Measurements from ENCODE around the gene SFMBT2.

The SFMBT2 gene

GRCh38 chr10:7340179-7340874, 70.5 kb downstream of the SFMBT2 start:
- DNase-seq, result no peak
- Histone ChIP-seq H3K18ac (ENCODE audit: low read length) (no peak overlapping the region), H3K79me2 (ENCODE audit: control insufficient read depth, insufficient read depth, low read length, poor library complexity) (no peaks in the 10 kb centered on the region), H2AK5ac (ENCODE audit: low read length) (no peak overlapping the region), H2AFZ (ENCODE audit: insufficient read depth, low read length, poor library complexity) (no peak overlapping the region), H3K4ac (ENCODE audit: low read depth, low read length) (no peak overlapping the region), H3K4me3 (ENCODE audit: low read depth, low read length) (no peak overlapping the region), H2BK120ac (ENCODE audit: insufficient read depth, low read length, poor library complexity) (no peak overlapping the region), H4K12ac (ENCODE audit: low read depth, low read length) (no peak overlapping the region), H3K27me3 (ENCODE audit: insufficient read depth, low read length) (no peaks in the 10 kb centered on the region), H3K23ac (ENCODE audit: low read length) (no peak overlapping the region), H3K4me1 (ENCODE audit: control insufficient read depth in 1 of 2, insufficient read depth in 2 of 2, low read length in 2 of 2) (no peaks in the 10 kb centered on the region), H3K27ac (ENCODE audit: low read depth, low read length) (no peak overlapping the region), H4K8ac (ENCODE audit: low read depth, low read length) (no peak overlapping the region), H2BK12ac (ENCODE audit: low read length) (no peak overlapping the region), H3K4me2 (ENCODE audit: low read length) (no peak overlapping the region), H3K9ac (ENCODE audit: low read length) (no peak overlapping the region), H4K91ac (ENCODE audit: low read depth, low read length) (no peak overlapping the region), H2BK5ac (ENCODE audit: low read depth, low read length, poor library complexity) (no peak overlapping the region), H3K36me3 (ENCODE audit: control insufficient read depth in 1 of 2, insufficient read depth in 2 of 2, low read length in 2 of 2) (no peaks in the 10 kb centered on the region), H3K9me3 (ENCODE audit: insufficient read depth, low read depth, low read length) (no peaks in the 10 kb centered on the region), H3K14ac (ENCODE audit: low read length) (no peak overlapping the region), H3K79me1 (ENCODE audit: low read length) (no peaks in the 10 kb centered on the region)
- no CpG with 5 or more reads among the region's 10 CpGs for WGBS (ENCODE audit: extremely low coverage, insufficient coverage, insufficient read length)

DNA sequence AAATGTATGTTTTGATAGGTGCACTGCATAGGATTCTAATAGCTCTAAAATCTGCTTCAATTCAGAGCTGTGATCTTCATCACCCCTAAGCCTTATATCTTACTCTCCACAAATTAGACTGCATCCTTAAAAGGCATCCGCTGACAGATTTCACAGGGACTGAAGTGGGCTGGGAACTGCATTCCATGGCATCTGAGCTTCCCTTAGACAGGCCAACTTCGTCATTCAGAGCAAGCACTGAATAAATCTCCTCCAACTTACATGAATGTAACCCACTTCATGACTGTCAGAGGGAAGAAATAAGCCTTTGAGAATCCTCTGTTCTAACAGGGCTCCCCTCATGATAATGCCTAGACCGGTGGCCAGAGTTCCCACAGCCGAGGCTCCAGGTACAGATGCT, 71.3 kb downstream of the SFMBT2 start:
- Histone ChIP-seq H2BK120ac (ENCODE audit: insufficient read depth, low read length, poor library complexity) (no peak overlapping the region), H2AK5ac (ENCODE audit: low read length) (no peak overlapping the region), H2BK12ac (ENCODE audit: low read length) (no peak overlapping the region), H3K27me3 (ENCODE audit: insufficient read depth, low read length) (no peaks in the 10 kb centered on the region), H3K23ac (ENCODE audit: low read length) (no peak overlapping the region), H3K9ac (ENCODE audit: low read length) (no peak overlapping the region), H3K4me2 (ENCODE audit: low read length) (no peak overlapping the region), H3K14ac (ENCODE audit: low read length) (no peak overlapping the region), H2BK5ac (ENCODE audit: low read depth, low read length, poor library complexity) (no peak overlapping the region), H3K27ac (ENCODE audit: low read depth, low read length) (no peak overlapping the region), H3K4ac (ENCODE audit: low read depth, low read length) (no peak overlapping the region), H3K4me3 (ENCODE audit: low read depth, low read length) (no peak overlapping the region), H3K79me2 (ENCODE audit: control insufficient read depth, insufficient read depth, low read length, poor library complexity) (no peaks in the 10 kb centered on the region), H3K4me1 (ENCODE audit: control insufficient read depth in 1 of 2, insufficient read depth in 2 of 2, low read length in 2 of 2) (no peaks in the 10 kb centered on the region), H4K8ac (ENCODE audit: low read depth, low read length) (no peak overlapping the region), H3K18ac (ENCODE audit: low read length) (no peak overlapping the region), H2AFZ (ENCODE audit: insufficient read depth, low read length, poor library complexity) (no peak overlapping the region), H3K36me3 (ENCODE audit: control insufficient read depth in 1 of 2, insufficient read depth in 2 of 2, low read length in 2 of 2) (no peaks in the 10 kb centered on the region), H4K91ac (ENCODE audit: low read depth, low read length) (no peak overlapping the region), H3K9me3 (ENCODE audit: insufficient read depth, low read depth, low read length) (no peaks in the 10 kb centered on the region), H3K79me1 (ENCODE audit: low read length) (no peaks in the 10 kb centered on the region), H4K12ac (ENCODE audit: low read depth, low read length) (no peak overlapping the region)
- no CpG with 5 or more reads among the region's 4 CpGs for WGBS (ENCODE audit: extremely low coverage, insufficient coverage, insufficient read length)
- DNase-seq, result no peak

GRCh38 chr10:7338469-7338868, 72.4 kb downstream of the SFMBT2 start:
- Histone ChIP-seq H3K9me3 (ENCODE audit: insufficient read depth, low read depth, low read length) (no peaks in the 10 kb centered on the region), H3K4ac (ENCODE audit: low read depth, low read length) (no peak overlapping the region), H4K91ac (ENCODE audit: low read depth, low read length) (no peak overlapping the region), H3K36me3 (ENCODE audit: control insufficient read depth in 1 of 2, insufficient read depth in 2 of 2, low read length in 2 of 2) (no peaks in the 10 kb centered on the region), H3K14ac (ENCODE audit: low read length) (no peak overlapping the region), H3K4me3 (ENCODE audit: low read depth, low read length) (no peak overlapping the region), H2BK12ac (ENCODE audit: low read length) (no peak overlapping the region), H3K18ac (ENCODE audit: low read length) (no peak overlapping the region), H3K4me1 (ENCODE audit: control insufficient read depth in 1 of 2, insufficient read depth in 2 of 2, low read length in 2 of 2) (no peaks in the 10 kb centered on the region), H3K23ac (ENCODE audit: low read length) (no peak overlapping the region), H3K4me2 (ENCODE audit: low read length) (no peak overlapping the region), H2BK5ac (ENCODE audit: low read depth, low read length, poor library complexity) (no peak overlapping the region), H4K8ac (ENCODE audit: low read depth, low read length) (no peak overlapping the region), H2AK5ac (ENCODE audit: low read length) (no peak overlapping the region), H3K79me2 (ENCODE audit: control insufficient read depth, insufficient read depth, low read length, poor library complexity) (no peaks in the 10 kb centered on the region), H3K9ac (ENCODE audit: low read length) (no peak overlapping the region), H3K79me1 (ENCODE audit: low read length) (no peaks in the 10 kb centered on the region), H2AFZ (ENCODE audit: insufficient read depth, low read length, poor library complexity) (no peak overlapping the region), H3K27ac (ENCODE audit: low read depth, low read length) (no peak overlapping the region), H4K12ac (ENCODE audit: low read depth, low read length) (no peak overlapping the region), H2BK120ac (ENCODE audit: insufficient read depth, low read length, poor library complexity) (no peak overlapping the region), H3K27me3 (ENCODE audit: insufficient read depth, low read length) (no peaks in the 10 kb centered on the region)
- no CpG with 5 or more reads among the region's 7 CpGs for WGBS (ENCODE audit: extremely low coverage, insufficient coverage, insufficient read length)
- DNase-seq, result no peak

- H3K27ac ChIP-seq (ENCODE audit: low read depth, low read length), result no peak overlapping the region
- H4K12ac ChIP-seq (ENCODE audit: low read depth, low read length), result no peak overlapping the region
- H2AK5ac ChIP-seq (ENCODE audit: low read length), result no peak overlapping the region
- H2BK120ac ChIP-seq (ENCODE audit: insufficient read depth, low read length, poor library complexity), result no peak overlapping the region
- no peak overlapping the region for H3K4ac ChIP-seq (ENCODE audit: low read depth, low read length)
- no peaks in the 10 kb centered on the region for H3K79me1 ChIP-seq (ENCODE audit: low read length)
- WGBS (ENCODE audit: extremely low coverage, insufficient coverage, insufficient read length), result no CpG with 5 or more reads among the region's 7 CpGs
- H4K8ac ChIP-seq (ENCODE audit: low read depth, low read length), result no peak overlapping the region
- no peak for DNase-seq
- no peak overlapping the region for H2AFZ ChIP-seq (ENCODE audit: insufficient read depth, low read length, poor library complexity)
- no peak overlapping the region for H2BK5ac ChIP-seq (ENCODE audit: low read depth, low read length, poor library complexity)
- H3K18ac ChIP-seq (ENCODE audit: low read length), result no peak overlapping the region
- no peaks in the 10 kb centered on the region for H3K27me3 ChIP-seq (ENCODE audit: insufficient read depth, low read length)
- no peak overlapping the region for H3K23ac ChIP-seq (ENCODE audit: low read length)
- H3K4me1 ChIP-seq (ENCODE audit: control insufficient read depth in 1 of 2, insufficient read depth in 2 of 2, low read length in 2 of 2), result no peaks in the 10 kb centered on the region
- no peak overlapping the region for H4K91ac ChIP-seq (ENCODE audit: low read depth, low read length)
- H3K4me3 ChIP-seq (ENCODE audit: low read depth, low read length), result no peak overlapping the region
- H3K9ac ChIP-seq (ENCODE audit: low read length), result no peak overlapping the region
- no peaks in the 10 kb centered on the region for H3K79me2 ChIP-seq (ENCODE audit: control insufficient read depth, insufficient read depth, low read length, poor library complexity)
- H3K36me3 ChIP-seq (ENCODE audit: control insufficient read depth in 1 of 2, insufficient read depth in 2 of 2, low read length in 2 of 2), result no peaks in the 10 kb centered on the region
- no peak overlapping the region for H3K4me2 ChIP-seq (ENCODE audit: low read length)
- H3K9me3 ChIP-seq (ENCODE audit: insufficient read depth, low read depth, low read length), result no peaks in the 10 kb centered on the region
- H3K14ac ChIP-seq (ENCODE audit: low read length), result no peak overlapping the region
- H2BK12ac ChIP-seq (ENCODE audit: low read length), result no peak overlapping the region
Measured at GRCh38 chr10:7337431-7338171, 73.2 kb downstream of the SFMBT2 start.

Data from trophoblast cell (in vitro differentiated cells and primary cell).